Fibroblast of villous mesenchyme (primary cell): ENCODE results near the gene RHPN2. TPM values are rescaled to one million over a fixed set of nuclear protein-coding genes. Genes with fewer than 3 reads are reported as not detected.

Source experiments
- DNase-seq: peaks from one replicate; pipeline ENCODE4 v3.0.0-alpha.2; 2010; ENCODE audit warnings: low read depth
- H3K4me3 ChIP-seq: 2 replicates; pipeline ENCODE4 v1.5.1; 2011; ENCODE audit warnings: low read depth, mild to moderate bottlenecking, low read length
- total RNA-seq: library from RNA; depleted of rRNA; stranded (reverse); fragments of >200 nt; gene quantifications from 2 replicates; pipeline ENCODE4 v1.2.3, GENCODE V29; 2012
- TF ChIP-seq, protein P1 (sequence below): IDR thresholded peaks from 2 replicates; pipeline ENCODE4 v1.5.1; 2012; ENCODE audit warnings: low read depth, mild to moderate bottlenecking, low read length; ENCODE audit not compliant: insufficient read depth

RHPN2 gene
- total RNA-seq, 1 donor = 2.6 TPM

GRCh38 chr19:33100894-33101644 is 36.4 kb upstream of the RHPN2 start:
- TF ChIP-seq, protein P1, sequence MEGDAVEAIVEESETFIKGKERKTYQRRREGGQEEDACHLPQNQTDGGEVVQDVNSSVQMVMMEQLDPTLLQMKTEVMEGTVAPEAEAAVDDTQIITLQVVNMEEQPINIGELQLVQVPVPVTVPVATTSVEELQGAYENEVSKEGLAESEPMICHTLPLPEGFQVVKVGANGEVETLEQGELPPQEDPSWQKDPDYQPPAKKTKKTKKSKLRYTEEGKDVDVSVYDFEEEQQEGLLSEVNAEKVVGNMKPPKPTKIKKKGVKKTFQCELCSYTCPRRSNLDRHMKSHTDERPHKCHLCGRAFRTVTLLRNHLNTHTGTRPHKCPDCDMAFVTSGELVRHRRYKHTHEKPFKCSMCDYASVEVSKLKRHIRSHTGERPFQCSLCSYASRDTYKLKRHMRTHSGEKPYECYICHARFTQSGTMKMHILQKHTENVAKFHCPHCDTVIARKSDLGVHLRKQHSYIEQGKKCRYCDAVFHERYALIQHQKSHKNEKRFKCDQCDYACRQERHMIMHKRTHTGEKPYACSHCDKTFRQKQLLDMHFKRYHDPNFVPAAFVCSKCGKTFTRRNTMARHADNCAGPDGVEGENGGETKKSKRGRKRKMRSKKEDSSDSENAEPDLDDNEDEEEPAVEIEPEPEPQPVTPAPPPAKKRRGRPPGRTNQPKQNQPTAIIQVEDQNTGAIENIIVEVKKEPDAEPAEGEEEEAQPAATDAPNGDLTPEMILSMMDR = no peak
- H3K4me3 ChIP-seq = no peak overlapping the region
- DNase-seq = no peak

DNA sequence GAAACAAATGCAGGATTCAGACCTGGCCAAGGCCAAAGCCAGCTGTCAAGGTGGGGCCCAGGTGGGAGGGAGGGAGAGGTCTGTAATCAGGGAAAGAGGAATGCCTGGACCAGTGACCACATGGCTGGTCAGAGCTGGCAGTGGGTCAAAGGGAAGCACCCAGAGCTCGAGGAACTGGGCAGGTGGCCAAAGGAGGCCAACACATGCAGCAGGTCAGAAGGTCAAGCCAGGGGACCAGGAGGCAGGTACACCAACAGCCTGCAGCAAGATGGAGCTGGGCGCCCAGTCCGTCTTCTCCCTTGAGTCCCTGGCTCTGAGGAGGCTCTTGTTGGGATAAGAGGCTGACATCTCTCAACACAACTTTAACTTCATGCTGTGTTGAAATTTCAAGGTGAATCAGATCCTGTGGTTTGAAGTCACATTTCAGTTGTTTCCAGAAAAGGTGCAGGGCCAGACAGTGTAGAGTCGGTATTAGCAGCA is 33.4 kb upstream of the RHPN2 start:
- TF ChIP-seq, protein P1 = no peak
- DNase-seq = no peak
- H3K4me3 ChIP-seq = no peak overlapping the region

DNA sequence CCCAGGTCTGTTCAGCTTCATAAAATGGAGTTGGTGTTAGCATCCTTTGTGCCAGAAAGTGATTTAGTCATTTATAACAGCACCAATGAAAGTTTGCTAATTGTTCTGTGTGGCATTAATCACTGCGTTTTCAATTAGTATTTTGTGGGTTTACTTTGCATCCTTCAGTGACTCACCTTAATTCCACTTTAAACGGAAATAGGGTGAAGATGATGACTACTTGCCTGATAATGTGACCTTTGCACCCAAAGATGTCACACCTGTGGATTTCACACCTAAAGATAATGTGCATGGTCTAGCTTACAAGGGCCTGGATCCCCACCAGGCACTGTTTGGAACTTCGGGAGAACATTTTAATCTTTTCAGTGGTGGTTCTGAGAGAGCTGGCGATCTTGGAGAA is 31.3 kb upstream of the RHPN2 start:
- no peak for DNase-seq
- H3K4me3 ChIP-seq = no peak overlapping the region
- TF ChIP-seq, protein P1 = no peak

DNA sequence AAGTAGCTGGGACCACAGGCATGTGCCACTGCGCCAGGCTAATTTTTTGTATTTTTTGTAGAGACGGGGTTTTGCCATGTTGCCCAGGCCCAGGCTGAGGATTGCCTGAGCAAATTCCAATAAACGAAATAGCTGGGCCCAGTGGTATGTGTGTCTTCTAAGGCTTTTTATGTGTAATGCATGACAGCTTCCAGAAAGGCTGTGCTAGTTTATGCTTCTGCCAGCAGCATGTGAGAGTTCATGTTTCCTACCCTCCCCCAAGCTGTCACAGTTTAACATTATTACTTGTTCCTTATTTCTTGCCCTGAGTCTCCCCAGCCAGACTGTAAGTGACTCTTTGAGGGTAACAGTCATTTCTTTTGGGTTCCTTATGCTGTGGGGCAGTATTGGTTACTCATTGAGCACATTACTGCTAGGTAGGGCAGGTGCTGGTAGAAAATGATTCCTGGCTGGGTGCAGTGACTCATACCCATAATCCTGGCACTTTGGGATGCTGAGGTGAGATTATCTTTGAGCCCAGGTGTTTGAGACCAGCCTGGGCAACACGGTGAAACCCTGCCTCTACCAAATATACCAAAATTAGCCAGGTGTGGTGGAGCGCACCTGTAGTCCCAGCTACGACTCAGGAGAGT is 29.9 kb upstream of the RHPN2 start:
- no peak overlapping the region for H3K4me3 ChIP-seq
- no peak for DNase-seq
- TF ChIP-seq, protein P1 = no peak

DNA sequence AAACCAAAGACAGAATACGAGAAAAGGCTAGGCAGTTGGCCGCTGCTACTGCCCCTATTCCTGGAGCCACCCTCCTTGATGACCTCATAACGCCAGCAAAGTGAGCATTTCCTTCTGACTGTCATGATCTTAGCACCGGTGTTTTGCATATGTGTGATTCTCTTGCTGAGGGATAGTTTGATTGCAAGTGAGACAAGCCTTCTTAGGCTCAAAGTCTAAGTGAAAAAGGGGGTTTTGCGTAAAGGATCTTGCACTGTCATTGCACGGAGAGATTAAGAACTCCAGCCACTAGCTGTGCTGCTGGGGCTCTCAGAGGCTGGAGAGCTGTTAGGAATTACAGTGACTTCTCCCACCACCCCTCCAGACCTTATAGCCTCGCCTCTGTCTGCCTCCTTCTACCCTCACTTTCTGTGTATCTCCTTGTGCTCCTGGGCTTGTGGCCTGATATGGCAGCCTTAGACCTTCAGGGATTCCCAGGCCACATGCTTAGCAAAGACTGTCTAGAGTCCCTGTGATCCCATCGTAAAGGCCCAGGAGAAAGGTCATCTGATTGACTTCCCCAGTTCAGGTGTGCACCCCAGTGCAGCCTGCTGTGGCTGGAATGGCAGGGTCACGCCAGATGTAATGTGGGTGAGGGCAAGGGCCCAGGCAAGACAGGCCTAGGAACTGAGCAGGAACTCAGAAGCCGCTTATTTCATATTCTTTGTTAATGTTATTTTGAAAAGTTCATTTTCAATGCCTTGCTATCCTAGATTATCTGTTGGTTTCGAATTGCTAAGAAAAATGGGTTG is 28.9 kb upstream of the RHPN2 start:
- DNase-seq = no peak
- no peak overlapping the region for H3K4me3 ChIP-seq
- TF ChIP-seq, protein P1 = no peak

GRCh38 chr19:33090179-33090578 is 25.5 kb upstream of the RHPN2 start:
- no peak for DNase-seq
- H3K4me3 ChIP-seq = no peak overlapping the region
- TF ChIP-seq, protein P1 = no peak
